ENCODE measurements around the gene FAM229A. TPM values are rescaled to one million over a fixed set of nuclear protein-coding genes. Genes with fewer than 3 reads are reported as not detected.

FAM229A gene
- total and polyA plus RNA-seq, 9 of the 15 experiments (the other 6 are each of a cell fraction or from before 2014, with no cell fraction given): 0.04 to 21.6 (median 7.4) TPM

GRCh38 chr1:32335790-32336590 is 26.3 kb downstream of the FAM229A start, which contains the start of gene MARCKSL1 (continued):
- TF ChIP-seq PCBP1 (IDR thresholded peaks at IDR 0.05; ENCODE audit: low read depth, low read length, poor library complexity, severe bottlenecking) (peak; percentile 98), CTCF (IDR thresholded peaks at IDR 0.05 in 2 of 3, conservative IDR thresholded peaks at IDR 0.05 in 1 of 3; ENCODE audit: insufficient read depth in 2 of 3, low read depth in 1 of 3, low read length in 3 of 3) (no peak), CBX8 (IDR thresholded peaks at IDR 0.05; ENCODE audit: borderline replicate concordance, extremely low read depth, low read depth, low read length, poor library complexity, severe bottlenecking) (no peak), ZNF79 (CRISPR knock-in tag; IDR thresholded peaks at IDR 0.05; ENCODE audit: low read depth) (no peak), ZMIZ1 (IDR thresholded peaks at IDR 0.05; ENCODE audit: low read depth in 2 of 2, low read length in 2 of 2) (0 out of 4 replicates have a peak, but pooled peaks of 1 of the 2 experiments have one; percentile 60), ZNF277 (CRISPR knock-in tag; IDR thresholded peaks at IDR 0.05; ENCODE audit: borderline replicate concordance) (no peak), E2F1 (CRISPR knock-in tag; IDR thresholded peaks at IDR 0.05) (peak; percentile 84)
- TF ChIP-seq, protein P1, sequence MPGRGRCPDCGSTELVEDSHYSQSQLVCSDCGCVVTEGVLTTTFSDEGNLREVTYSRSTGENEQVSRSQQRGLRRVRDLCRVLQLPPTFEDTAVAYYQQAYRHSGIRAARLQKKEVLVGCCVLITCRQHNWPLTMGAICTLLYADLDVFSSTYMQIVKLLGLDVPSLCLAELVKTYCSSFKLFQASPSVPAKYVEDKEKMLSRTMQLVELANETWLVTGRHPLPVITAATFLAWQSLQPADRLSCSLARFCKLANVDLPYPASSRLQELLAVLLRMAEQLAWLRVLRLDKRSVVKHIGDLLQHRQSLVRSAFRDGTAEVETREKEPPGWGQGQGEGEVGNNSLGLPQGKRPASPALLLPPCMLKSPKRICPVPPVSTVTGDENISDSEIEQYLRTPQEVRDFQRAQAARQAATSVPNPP (IDR thresholded peaks at IDR 0.05; ENCODE audit: borderline replicate concordance, insufficient read depth, insufficient read length): no peak

Data from K562 (cell line).